ENCODE data around the gene SPDYE2.
"Not testable (repeated sequence)": the region's sequence is repeated elsewhere in the genome, so short reads cannot be mapped to it uniquely, and the experiment has no call there.

- not testable (repeated sequence) for TF ChIP-seq HNRNPK (IDR thresholded peaks at IDR 0.05; ENCODE audit: low read depth, low read length, poor library complexity, severe bottlenecking); JUNB (CRISPR knock-in tag; conservative IDR thresholded peaks at IDR 0.05); HNRNPUL1 (IDR thresholded peaks at IDR 0.05; ENCODE audit: low read length); HMGXB4 (CRISPR knock-in tag; IDR thresholded peaks at IDR 0.05); ZBTB33 (CRISPR knock-in tag; IDR thresholded peaks at IDR 0.05); MAFG (tag; conservative IDR thresholded peaks at IDR 0.05); BRCA1 (IDR thresholded peaks at IDR 0.05); BRCA1 (CRISPR knock-in tag; IDR thresholded peaks at IDR 0.05); BCLAF1 (IDR thresholded peaks at IDR 0.05; ENCODE audit: borderline replicate concordance in 1 of 2, control insufficient read depth in 1 of 2, low read depth in 2 of 2, low read length in 1 of 2); MLLT1 (IDR thresholded peaks at IDR 0.05); ZNF274 (IDR thresholded peaks at IDR 0.05; ENCODE audit: borderline replicate concordance, low read depth, low read length); MTA2 (IDR thresholded peaks at IDR 0.05; ENCODE audit: low read depth); YY1 (IDR thresholded peaks at IDR 0.05; ENCODE audit: borderline replicate concordance in 1 of 3, control insufficient read depth in 1 of 3, extremely low read depth in 1 of 3, insufficient read depth in 3 of 3, insufficient read length in 1 of 3, insufficient replicate concordance in 2 of 3, low read depth in 1 of 3, low read length in 2 of 3)
These were observed 15.9 kb upstream of the SPDYE2 start for GRCh38 chr7:102535062-102535615.
